MCF 10A (cell line): ENCODE measurements around the gene C3orf70. TPM values are rescaled to one million over a fixed set of nuclear protein-coding genes. Genes with fewer than 3 reads are reported as not detected.

Experiments
- BruUV-seq: library from RNA; stranded (reverse); fragments of 400-500 nt; replicated peaks from 2 replicates; lab custom pipeline; 2021; lab: Mats Ljungman, UMichigan
- CTCF ChIA-PET: fragments of 300-600 bp; sonication (Branson Sonifier 250); formaldehyde crosslinking; extraction: SDS; loops from one replicate; lab custom pipeline; 2021; ENCODE audit warnings: antibody characterized with exemption, inconsistent platforms; lab: Yijun Ruan, JAX
- POLR2A ChIA-PET: fragments of 300-600, 350-650 bp; sonication (Branson Sonifier 250); formaldehyde crosslinking; extraction: SDS; loops from one replicate; lab custom pipeline; 2020; ENCODE audit warnings: antibody characterized with exemption, inconsistent platforms; lab: Yijun Ruan, JAX
- DNase-seq: peaks from one replicate; pipeline ENCODE4 v3.0.0-alpha.2; 2018; ENCODE audit not compliant: unreplicated experiment
- H3K27ac Mint-ChIP-seq: one replicate; pipeline ENCODE4 v1.8.0; 2022; ENCODE audit warnings: mild to moderate bottlenecking, low read depth, mixed read lengths; ENCODE audit not compliant: unreplicated experiment
- H3K27me3 Mint-ChIP-seq: one replicate; pipeline ENCODE4 v1.8.0; 2022; ENCODE audit warnings: mixed read lengths; ENCODE audit not compliant: insufficient read depth, unreplicated experiment
- H3K36me3 Mint-ChIP-seq: one replicate; pipeline ENCODE4 v1.8.0; 2022; ENCODE audit warnings: mild to moderate bottlenecking, moderate library complexity, mixed read lengths; ENCODE audit not compliant: insufficient read depth, unreplicated experiment
- H3K4me1 Mint-ChIP-seq: one replicate; pipeline ENCODE4 v1.8.0; 2022; ENCODE audit warnings: mixed read lengths; ENCODE audit not compliant: insufficient read depth, unreplicated experiment
- H3K4me3 Mint-ChIP-seq: one replicate; pipeline ENCODE4 v1.8.0; 2022; ENCODE audit warnings: mild to moderate bottlenecking, moderate library complexity, mixed read lengths; ENCODE audit not compliant: unreplicated experiment
- H3K9me3 Mint-ChIP-seq: one replicate; pipeline ENCODE4 v1.8.0; 2022; ENCODE audit warnings: mixed read lengths; ENCODE audit not compliant: unreplicated experiment
- intact Hi-C: fragments of 100-400 bp; cut with micrococcal nuclease; formaldehyde crosslinking; loops from 2 replicates; pipeline ENCODE4 v1.14.1; 2022
- total RNA-seq: library from RNA; stranded (reverse); gene quantifications from 2 replicates; pipeline ENCODE4 v1.2.3, GENCODE V29; 2022
- TF ChIP-seq, protein P1 (sequence below): fragments of 200-600 bp; IDR thresholded peaks from one replicate; pipeline ENCODE4 v1.8.0; 2022; ENCODE audit warnings: antibody characterized with exemption, mild to moderate bottlenecking; ENCODE audit not compliant: unreplicated experiment

Gene C3orf70
- total RNA-seq, 1 experiment from 2014 or later: not detected

DNA sequence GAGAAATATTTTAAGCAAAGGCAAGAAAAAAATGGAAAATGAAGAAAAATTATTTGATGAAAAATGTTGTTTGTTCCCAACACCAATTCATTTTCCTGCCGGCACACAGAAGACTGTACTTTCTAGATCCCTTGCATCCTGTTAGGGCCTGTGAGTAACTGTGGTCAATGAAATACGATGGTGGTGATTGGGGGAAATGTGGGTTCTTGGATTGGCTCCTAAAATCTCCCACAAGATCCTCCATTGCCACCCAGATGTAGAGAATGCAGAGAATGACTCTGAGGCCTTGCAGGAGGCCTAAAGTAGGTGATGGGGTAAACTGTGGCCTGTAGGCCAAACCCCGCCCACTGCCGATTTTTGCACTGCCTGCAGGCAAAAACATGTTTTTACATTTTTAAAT is 46.3 kb upstream of the C3orf70 start:
- peaks cover 14% of the 10 kb centered on the region for H3K4me1 Mint-ChIP-seq
- H3K27ac Mint-ChIP-seq: no peak overlapping the region
- ChIA-PET CTCF (no interaction called here), POLR2A (interaction anchor here (0.7 to 1.1 kb wide), 3 partner anchors 21 to 1185 kb away, joined by 3 read pairs; no protein-coding TSS in a partner anchor)
- H3K27me3 Mint-ChIP-seq: no peaks in the 10 kb centered on the region
- DNase-seq: no peak
- no TSS peak for BruUV-seq
- intact Hi-C loops: no loop called here
- H3K4me3 Mint-ChIP-seq: no peak overlapping the region
- peaks cover 10% of the 10 kb centered on the region for H3K9me3 Mint-ChIP-seq
- TF ChIP-seq, protein P1, sequence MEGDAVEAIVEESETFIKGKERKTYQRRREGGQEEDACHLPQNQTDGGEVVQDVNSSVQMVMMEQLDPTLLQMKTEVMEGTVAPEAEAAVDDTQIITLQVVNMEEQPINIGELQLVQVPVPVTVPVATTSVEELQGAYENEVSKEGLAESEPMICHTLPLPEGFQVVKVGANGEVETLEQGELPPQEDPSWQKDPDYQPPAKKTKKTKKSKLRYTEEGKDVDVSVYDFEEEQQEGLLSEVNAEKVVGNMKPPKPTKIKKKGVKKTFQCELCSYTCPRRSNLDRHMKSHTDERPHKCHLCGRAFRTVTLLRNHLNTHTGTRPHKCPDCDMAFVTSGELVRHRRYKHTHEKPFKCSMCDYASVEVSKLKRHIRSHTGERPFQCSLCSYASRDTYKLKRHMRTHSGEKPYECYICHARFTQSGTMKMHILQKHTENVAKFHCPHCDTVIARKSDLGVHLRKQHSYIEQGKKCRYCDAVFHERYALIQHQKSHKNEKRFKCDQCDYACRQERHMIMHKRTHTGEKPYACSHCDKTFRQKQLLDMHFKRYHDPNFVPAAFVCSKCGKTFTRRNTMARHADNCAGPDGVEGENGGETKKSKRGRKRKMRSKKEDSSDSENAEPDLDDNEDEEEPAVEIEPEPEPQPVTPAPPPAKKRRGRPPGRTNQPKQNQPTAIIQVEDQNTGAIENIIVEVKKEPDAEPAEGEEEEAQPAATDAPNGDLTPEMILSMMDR: no peak
- peaks cover 22% of the 10 kb centered on the region for H3K36me3 Mint-ChIP-seq

DNA sequence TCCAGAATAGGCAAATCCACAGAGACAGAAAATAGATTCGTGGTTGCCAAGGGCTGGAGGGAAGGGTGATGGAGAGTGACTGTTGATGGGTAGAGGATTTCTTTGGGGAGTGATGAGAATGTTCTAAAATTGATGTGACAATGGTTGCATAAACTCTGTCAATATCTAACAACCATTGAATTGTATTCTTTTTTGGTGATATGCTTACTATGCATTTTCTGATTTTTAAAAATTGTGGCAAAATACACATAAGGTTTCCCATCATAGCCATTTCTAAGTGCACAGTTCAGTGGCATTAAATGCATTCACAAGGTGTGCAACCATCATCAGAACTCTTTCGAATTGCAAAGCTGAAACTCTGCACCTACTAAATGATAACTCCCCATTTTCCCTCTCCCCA is 44.2 kb upstream of the C3orf70 start:
- CTCF ChIA-PET: no interaction called here
- POLR2A ChIA-PET: interaction anchor here (0.9 kb wide), 1 partner anchor 269 kb away, joined by 3 read pairs; no protein-coding TSS in a partner anchor
- Mint-ChIP-seq H3K4me3 (no peak overlapping the region), H3K4me1 (peaks cover 14% of the 10 kb centered on the region), H3K36me3 (peaks cover 8% of the 10 kb centered on the region), H3K27me3 (no peaks in the 10 kb centered on the region), H3K9me3 (peaks cover 10% of the 10 kb centered on the region), H3K27ac (no peak overlapping the region)
- TF ChIP-seq, protein P1: no peak
- intact Hi-C loops: no loop called here
- DNase-seq: no peak
- no TSS peak for BruUV-seq

GRCh38 chr3:185195652-185196051 is 42.8 kb upstream of the C3orf70 start:
- CTCF ChIA-PET: interaction anchor here (0.6 to 0.8 kb wide), 2 partner anchors 19 to 50 kb away, joined by 3 to 4 read pairs; no protein-coding TSS in a partner anchor
- intact Hi-C loops: no loop called here
- H3K27ac Mint-ChIP-seq: no peak overlapping the region
- peaks cover 2% of the 10 kb centered on the region for H3K36me3 Mint-ChIP-seq
- H3K4me1 Mint-ChIP-seq: peaks cover 6% of the 10 kb centered on the region
- H3K27me3 Mint-ChIP-seq: no peaks in the 10 kb centered on the region
- no TSS peak for BruUV-seq
- no peak for DNase-seq
- TF ChIP-seq, protein P1: no peak
- H3K9me3 Mint-ChIP-seq: peaks cover 2% of the 10 kb centered on the region
- H3K4me3 Mint-ChIP-seq: no peak overlapping the region
- POLR2A ChIA-PET: interaction anchor here (1.0 kb wide), 1 partner anchor 48 kb away, joined by 3 read pairs; no protein-coding TSS in a partner anchor

DNA sequence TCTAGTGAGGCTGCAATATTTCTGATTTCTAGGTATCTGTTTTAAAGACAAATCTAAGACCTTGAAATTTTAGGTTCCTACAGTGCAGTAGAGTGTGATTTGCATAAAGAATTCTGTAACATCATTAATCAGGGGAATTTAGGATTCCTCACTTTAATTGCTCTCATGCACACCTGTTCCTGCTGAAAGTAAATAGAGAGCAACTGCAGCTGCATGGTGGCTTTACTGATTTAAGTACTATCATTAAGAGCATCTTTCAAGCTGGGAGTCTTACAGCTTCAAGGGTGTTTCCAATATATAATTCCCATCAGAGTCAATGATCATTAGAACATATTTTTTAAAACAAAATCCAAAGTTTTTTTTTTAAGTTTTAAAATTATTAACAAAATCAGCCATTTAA is 36.0 kb upstream of the C3orf70 start:
- intact Hi-C loops: no loop called here
- no peaks in the 10 kb centered on the region for H3K4me1 Mint-ChIP-seq
- no peak for DNase-seq
- TF ChIP-seq, protein P1: no peak
- no peaks in the 10 kb centered on the region for H3K36me3 Mint-ChIP-seq
- no peaks in the 10 kb centered on the region for H3K9me3 Mint-ChIP-seq
- ChIA-PET CTCF (interaction anchor here (0.6 kb wide), 1 partner anchor 121 kb away, joined by 3 read pairs; no protein-coding TSS in a partner anchor), POLR2A (no interaction called here)
- no peaks in the 10 kb centered on the region for H3K27me3 Mint-ChIP-seq
- no peak overlapping the region for H3K4me3 Mint-ChIP-seq
- H3K27ac Mint-ChIP-seq: no peak overlapping the region
- BruUV-seq: no TSS peak
